Kasumi-1 (cell line): Measurements from ENCODE around the gene PLCB1.

Source experiments
- DNase-seq, 2 experiments: peaks; one replicate each; lab custom pipeline; 2025; lab: John Stamatoyannopoulos, UW

The PLCB1 gene

DNA sequence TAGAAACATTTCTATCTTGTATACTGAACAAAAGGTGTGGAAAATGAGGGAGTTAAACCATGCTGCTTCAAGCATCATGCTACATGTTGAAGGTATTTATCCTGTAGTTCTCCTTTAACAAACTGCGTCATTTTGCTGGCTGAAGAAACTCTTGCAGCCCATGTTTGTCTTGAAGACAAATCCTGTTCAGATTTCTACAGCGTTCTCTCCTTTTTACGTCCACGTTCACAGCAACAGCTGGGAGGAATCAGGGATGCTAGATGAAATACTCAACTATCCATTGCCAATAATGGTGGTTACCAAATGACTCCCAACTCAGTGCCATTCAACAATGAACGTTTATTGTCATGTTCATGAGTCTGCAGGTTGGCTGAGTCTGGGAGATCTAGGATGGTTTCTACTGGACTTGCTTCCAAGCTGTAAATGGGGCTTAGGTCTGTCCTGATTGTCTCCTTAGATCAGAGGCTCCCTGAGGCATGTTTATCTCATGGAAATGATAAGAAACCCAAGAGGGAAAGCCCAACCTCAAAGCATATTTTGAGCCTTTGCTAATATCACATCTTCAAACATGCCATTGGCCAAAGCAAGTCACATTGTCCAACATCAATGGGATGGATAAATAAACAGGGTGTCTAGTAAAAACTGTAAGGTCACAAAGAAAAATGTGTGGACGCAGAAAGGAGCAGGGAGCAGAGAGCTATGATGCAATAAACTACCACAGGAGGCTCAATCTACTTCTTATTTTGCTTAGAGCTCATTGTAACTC, 2.7 kb upstream of the PLCB1 start:
- DNase-seq = no peak

DNA sequence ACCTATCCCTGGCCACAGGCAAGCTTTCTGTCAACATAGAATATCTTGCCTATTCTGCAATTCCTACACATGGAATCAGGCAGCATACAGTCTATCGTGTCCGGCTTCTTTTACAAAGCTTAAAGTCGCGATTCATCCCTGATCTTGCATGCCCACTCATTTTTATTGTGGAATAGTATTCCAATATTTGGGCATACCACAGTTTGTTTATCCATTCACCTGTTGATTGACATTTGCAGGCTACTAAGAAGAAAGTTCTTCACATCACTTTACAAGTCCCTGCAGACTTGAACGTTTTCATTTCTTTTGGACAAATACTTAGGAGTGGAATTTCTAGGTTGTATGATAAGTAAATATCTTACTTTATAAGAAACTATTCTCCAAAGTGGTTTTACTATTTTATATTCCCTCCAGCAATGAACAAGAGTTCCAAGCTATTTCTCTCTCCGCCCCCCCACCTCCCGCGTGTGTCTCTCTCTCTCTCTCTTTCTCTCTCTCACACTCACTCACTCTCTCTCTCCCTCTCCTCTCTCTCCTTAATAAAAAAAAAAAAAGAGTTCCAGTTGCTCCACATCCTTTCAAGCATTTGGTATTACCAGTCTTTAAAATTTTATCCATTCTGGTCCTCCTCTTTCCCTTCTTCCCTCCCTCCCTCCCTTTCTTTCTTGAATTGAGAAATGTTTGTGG, 1.1 kb upstream of the PLCB1 start:
- no peak for DNase-seq

GRCh38 chr20:8132484-8133309, 631 bp downstream of the PLCB1 start:
- peak in 1 of 2 experiments; percentile 25 for DNase-seq

DNA sequence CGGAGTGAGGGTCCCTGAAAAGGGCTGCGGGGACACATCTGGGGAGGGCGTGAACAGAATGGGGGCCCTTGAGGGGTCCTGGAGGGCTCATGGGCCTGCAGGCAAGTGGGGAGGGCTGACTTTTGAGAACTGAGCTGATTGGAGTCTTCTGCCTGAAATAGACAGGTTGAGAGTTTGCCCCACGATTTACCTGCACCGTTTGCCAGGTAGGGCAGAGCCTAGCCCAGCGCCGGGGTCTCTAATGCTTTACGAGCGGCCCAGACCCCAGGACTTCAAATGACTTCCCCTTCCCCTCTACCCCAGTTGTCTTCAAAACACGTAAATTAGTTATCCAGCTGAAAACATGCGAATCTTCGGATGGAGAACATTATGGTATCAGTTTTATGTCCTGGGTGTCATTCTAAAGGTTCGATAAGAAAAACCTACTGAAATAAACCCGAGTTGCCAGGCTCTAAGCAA, 1.3 kb downstream of the PLCB1 start:
- DNase-seq = no peak

- DNase-seq = no peak
Measured at GRCh38 chr20:8133851-8134451, 1.9 kb downstream of the PLCB1 start.

DNA sequence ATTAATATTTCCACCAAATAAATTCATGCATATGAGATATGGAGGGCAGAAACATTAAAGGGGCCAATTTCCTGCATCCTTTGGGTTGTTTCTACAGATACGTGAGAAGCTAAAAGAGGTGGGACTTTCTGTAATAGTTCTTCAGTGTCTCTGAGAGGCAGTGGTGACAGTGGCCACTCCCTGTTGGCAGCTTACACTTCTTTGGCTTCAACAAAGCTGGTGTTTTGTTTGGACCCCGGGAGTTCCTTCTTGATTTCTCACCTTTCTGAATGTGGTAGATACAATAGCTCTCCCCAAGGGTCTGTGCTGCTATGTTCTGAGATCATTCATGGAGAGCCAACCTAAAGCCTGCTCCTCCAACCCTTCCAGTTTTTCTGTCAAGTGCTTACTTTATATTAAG, 7.8 kb downstream of the PLCB1 start:
- no peak for DNase-seq

GRCh38 chr20:8143474-8143873, 11.4 kb downstream of the PLCB1 start:
- no peak for DNase-seq

- DNase-seq = peak; percentile 63 to 68
Measured at GRCh38 chr20:8144282-8145245, 12.5 kb downstream of the PLCB1 start.

DNA sequence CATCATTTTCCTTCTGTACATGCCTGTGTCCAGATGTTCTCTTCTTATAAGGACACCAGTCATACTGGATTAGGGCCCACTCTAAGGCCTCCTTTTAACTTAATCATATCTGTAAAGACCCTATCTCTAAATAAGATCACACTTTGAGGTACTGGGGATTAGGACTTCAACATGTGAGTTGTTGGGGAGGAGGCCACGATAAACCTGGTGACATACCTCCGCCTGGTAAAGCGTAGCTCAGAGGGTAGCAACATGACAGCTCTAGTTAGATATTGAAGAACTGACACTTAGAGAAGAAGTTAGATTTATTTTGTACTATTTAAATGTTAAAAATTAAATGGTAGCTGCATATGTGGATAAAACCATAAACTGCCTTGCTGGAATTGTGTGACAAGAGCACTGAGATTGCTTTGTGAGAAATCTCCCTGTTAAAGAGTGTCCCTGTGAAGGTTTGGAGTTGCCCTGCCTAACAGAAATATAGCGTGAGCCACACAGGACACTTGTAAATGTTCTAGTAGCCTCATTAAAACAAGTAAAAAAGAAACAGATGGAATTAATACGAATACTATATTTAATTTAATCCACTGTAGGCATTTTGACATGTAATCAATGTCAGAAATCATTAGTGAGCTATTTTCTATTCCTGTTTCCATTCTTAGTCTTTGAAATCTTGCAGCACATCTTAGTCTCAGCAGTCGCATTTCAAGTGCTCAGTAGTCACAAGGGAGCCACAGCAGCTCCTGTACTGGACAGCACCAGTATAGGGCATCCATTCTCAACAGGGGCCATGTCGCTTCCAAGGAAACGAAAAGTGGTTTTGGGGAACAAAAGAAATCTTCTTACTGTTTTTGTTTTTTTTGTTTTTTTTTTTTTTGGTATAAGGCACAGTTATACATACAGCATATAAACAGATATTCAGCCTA, 13.4 kb downstream of the PLCB1 start:
- DNase-seq = no peak

DNA sequence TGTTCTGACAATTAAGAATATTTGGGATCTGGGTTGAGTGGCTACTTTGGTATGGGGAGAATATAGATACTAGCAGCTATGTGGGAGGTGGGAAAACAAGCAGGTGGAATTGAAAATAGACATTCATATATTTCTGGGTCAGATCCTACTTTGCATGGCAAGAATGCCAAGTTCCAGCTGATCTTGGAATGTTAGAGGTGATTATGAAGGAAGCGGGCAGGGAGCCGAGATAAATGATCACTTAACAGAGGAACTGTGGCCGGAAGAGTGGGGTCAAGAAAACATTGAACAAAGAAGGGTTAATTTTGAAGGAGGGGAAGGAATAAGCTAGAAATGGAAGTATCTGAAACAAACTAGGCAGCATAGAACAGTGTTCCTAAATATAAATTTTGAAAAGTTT, 15.4 kb downstream of the PLCB1 start:
- no peak for DNase-seq

DNA sequence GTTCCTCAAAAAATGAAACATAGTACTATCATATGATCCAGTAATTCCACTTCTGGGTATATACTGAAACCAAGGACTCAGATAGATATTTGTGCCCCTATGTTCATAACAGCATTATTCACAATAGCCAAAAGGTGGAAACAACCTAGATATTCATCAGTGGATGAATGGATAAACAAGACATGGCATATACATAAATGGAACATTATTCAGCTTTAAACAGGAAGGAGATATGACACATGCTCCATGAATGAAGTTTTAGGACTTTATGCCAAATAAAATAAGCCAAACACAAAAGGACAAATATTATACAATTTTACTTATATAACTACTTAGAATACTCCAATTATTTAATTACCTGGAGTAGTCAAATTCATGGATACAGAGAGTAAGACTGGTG, 16.4 kb downstream of the PLCB1 start:
- DNase-seq = no peak

DNA sequence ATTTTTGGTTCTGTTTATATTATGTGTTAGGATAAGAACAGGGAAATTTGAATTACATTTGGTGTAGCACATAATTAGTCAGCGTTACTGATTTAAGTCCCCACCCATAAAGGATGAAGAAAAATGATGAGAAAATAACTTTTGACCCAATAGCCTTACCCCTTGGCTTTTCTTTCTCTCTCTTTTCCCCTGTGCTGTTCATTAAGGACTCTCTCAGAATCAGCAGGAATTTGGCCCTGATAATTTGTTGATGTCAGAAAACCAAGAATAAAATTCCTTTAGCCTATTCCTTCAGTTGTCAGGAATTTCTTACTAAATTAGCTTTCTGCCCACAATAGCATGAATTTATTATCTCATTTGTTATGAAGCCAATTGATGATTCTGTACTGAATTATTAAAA, 18.5 kb downstream of the PLCB1 start:
- no peak for DNase-seq

DNA sequence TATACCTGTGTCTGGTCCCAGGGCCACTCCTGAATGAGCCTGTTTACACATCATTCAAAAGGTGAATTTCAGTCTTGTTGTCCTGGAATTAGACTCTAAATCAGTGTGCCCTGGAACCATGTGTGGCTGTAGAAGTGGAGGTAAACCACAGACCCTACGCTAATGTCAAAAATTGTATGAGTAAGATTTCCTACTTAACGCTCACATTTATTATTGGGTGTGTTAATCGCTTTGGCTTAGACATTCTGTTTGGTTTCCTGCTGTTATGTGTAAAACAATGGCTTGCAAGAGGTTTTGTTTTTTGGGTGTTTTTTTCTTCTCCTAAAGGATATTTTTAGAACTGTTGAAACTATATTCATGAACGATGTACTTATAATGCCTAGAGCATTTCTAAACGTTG, 19.3 kb downstream of the PLCB1 start:
- DNase-seq = no peak

- no peak for DNase-seq
Measured at GRCh38 chr20:8152183-8152582, 20.1 kb downstream of the PLCB1 start.

- DNase-seq = no peak
Measured at GRCh38 chr20:8152847-8153246, 20.8 kb downstream of the PLCB1 start.

DNA sequence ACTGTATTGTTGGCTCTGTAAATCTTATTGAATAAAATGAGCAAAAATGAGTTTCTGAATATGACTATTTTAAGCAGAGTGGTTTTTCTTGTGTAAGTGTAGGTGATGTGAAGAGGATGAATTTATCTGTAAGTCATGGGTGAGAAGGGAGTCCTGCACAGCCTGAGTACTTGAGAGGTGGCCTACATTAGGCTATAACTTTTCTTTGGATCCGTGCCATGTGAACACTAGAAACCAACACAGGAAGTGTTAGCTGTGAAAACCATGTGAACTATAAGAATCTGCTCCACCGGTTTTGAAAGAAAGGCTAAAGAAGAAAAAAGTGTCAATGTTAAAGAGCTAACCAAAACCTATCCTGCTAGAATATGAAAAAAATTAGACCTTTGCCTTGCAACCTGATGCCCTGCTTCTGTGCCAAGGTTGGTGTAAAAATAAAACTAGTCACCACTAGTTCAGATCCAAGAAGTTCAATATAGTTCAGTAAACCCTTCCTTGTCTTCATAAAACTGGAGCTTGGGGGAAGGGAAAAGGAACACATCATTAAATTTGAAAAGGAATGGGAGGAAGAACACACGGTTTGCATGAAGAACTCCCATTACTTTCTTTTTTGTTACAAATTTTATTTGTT, 21.3 kb downstream of the PLCB1 start:
- peak; percentile 50 to 65 for DNase-seq

GRCh38 chr20:8154638-8155037, 22.6 kb downstream of the PLCB1 start:
- peak; percentile 71 to 78 for DNase-seq

DNA sequence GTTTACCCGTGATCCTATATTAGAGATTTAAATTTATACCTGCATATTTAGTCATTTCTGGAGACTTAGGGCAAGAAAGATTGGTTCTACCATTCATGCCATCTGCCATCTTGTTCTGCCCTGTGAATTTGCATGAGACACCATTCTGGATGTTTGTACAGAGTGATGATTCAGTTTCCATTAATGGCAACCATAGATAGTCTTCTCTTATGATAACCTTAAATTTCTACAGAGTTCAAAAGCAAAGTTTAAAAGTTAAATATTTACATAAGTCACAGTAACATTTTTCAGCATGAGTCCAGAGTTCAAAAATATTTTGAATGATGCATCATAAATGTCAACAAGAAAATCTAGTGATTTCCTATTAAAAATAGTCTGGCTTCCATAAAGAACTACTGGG, 23.2 kb downstream of the PLCB1 start:
- DNase-seq = no peak

GRCh38 chr20:8155812-8156211, 23.7 kb downstream of the PLCB1 start:
- no peak for DNase-seq
